ENCODE data around the gene OSTF1.

- TF ChIP-seq, protein P1, sequence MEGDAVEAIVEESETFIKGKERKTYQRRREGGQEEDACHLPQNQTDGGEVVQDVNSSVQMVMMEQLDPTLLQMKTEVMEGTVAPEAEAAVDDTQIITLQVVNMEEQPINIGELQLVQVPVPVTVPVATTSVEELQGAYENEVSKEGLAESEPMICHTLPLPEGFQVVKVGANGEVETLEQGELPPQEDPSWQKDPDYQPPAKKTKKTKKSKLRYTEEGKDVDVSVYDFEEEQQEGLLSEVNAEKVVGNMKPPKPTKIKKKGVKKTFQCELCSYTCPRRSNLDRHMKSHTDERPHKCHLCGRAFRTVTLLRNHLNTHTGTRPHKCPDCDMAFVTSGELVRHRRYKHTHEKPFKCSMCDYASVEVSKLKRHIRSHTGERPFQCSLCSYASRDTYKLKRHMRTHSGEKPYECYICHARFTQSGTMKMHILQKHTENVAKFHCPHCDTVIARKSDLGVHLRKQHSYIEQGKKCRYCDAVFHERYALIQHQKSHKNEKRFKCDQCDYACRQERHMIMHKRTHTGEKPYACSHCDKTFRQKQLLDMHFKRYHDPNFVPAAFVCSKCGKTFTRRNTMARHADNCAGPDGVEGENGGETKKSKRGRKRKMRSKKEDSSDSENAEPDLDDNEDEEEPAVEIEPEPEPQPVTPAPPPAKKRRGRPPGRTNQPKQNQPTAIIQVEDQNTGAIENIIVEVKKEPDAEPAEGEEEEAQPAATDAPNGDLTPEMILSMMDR (IDR thresholded peaks at IDR 0.05; ENCODE audit: low read depth, low read length), result no peak
- no peak for TF ChIP-seq POLR2A (IDR thresholded peaks at IDR 0.05; ENCODE audit: extremely low read depth, insufficient read length)
Observed at GRCh38 chr9:75069171-75069570, 19.1 kb upstream of the OSTF1 start.

Data from NB4 (cell line).